Large intestine (tissue), 3 donors: ENCODE measurements around the gene SNTG2. TPM values are rescaled to one million over a fixed set of nuclear protein-coding genes. Genes with fewer than 3 reads are reported as not detected.

Experiments used
- DNase-seq, 2 donors: peaks; one replicate each; pipeline versions ENCODE4 v3.0.0 to v3.0.0-alpha.2; 2013
- H3K27ac ChIP-seq: one replicate; pipeline ENCODE4 v1.5.1; 2013; ENCODE audit warnings: low read length
- H3K27me3 ChIP-seq: 2 replicates; pipeline ENCODE4 v1.6.1; 2013; ENCODE audit warnings: low read length; ENCODE audit not compliant: control insufficient read depth, insufficient read depth
- H3K36me3 ChIP-seq: 2 replicates; pipeline ENCODE4 v1.6.1; 2013; ENCODE audit warnings: low read length; ENCODE audit not compliant: control insufficient read depth, insufficient read depth
- H3K4me1 ChIP-seq: one replicate; pipeline ENCODE4 v1.6.1; 2013; ENCODE audit warnings: low read length; ENCODE audit not compliant: control insufficient read depth, insufficient read depth
- H3K4me3 ChIP-seq: one replicate; pipeline ENCODE4 v1.5.1; 2013; ENCODE audit warnings: low read length
- H3K9me3 ChIP-seq: one replicate; pipeline ENCODE4 v1.6.1; 2013; ENCODE audit warnings: mild to moderate bottlenecking, low read depth, low read length, moderate library complexity; ENCODE audit not compliant: control insufficient read depth
- WGBS: methylation state at CpG from one replicate; pipeline ENCODE4 v1.1.5; 2013; ENCODE audit warnings: low lambda C conversion rate; ENCODE audit not compliant: insufficient coverage; 5-methylcytosine and 5-hydroxymethylcytosine counted together
- polyA plus RNA-seq: library from polyadenylated mRNA; unstranded; fragments of 120-200 nt; gene quantifications from one replicate; pipeline ENCODE4 v1.2.1, GENCODE V29; 2013

Gene SNTG2
- polyA plus RNA-seq, 1 donor: 0.48 TPM

DNA sequence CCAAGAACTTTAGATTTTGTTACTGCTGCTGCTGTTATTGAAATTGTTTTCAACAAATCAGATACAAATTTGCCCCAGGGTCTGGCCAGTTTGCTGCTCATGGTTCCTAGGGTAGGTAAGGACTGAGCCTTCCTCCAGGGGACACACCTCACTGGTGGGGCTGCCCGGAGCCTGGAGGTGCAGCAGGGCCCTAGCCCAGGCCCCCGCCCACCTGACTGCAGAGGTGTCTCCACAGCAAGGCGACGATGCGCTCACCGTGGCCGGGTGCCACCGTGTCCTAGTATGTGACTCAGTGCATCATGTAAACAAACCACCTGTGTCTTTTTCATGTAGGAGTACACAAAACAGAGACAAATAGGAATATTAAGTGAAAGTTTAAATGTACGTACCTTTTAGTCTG is 309.1 kb downstream of the SNTG2 start:
- H3K4me3 ChIP-seq: no peak overlapping the region
- no peaks in the 10 kb centered on the region for H3K36me3 ChIP-seq
- no peaks in the 10 kb centered on the region for H3K4me1 ChIP-seq
- H3K9me3 ChIP-seq: no peaks in the 10 kb centered on the region
- no peaks in the 10 kb centered on the region for H3K27me3 ChIP-seq
- no CpG with 5 or more reads among the region's 9 CpGs for WGBS
- H3K27ac ChIP-seq: no peak overlapping the region
- DNase-seq: no peak

- WGBS: 100% methylated on average over 2 of the region's 29 CpGs
Observed at GRCh38 chr2:1262609-1263008, 312.0 kb downstream of the SNTG2 start.

DNA sequence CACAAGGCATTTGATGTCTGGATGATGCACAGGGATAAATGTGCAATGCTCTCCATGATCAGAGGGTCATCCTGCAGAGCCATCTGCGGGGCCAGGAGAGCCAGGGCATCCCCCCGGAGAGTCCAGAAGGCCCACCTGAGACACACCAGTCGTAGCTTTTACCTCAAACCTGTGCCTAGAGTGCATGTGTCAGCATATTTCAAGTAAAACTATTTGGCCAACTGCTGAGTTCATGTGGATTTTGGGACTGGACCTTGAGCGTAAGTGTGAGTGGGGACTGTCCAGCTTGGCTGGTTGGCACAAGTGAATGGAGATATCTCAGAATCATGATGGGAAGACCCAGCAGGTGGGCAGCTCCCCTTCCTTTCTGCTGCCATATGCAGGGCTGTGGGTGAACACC is 314.8 kb downstream of the SNTG2 start:
- H3K9me3 ChIP-seq: no peaks in the 10 kb centered on the region
- no peak overlapping the region for H3K27ac ChIP-seq
- no peaks in the 10 kb centered on the region for H3K36me3 ChIP-seq
- no peaks in the 10 kb centered on the region for H3K4me1 ChIP-seq
- no CpG with 5 or more reads among the region's 4 CpGs for WGBS
- no peak overlapping the region for H3K4me3 ChIP-seq
- H3K27me3 ChIP-seq: no peaks in the 10 kb centered on the region
- no peak for DNase-seq

More at GRCh38 chr2:1262609-1263008, 312.0 kb downstream of the SNTG2 start:
- Histone ChIP-seq H3K27ac (no peak overlapping the region), H3K36me3 (no peaks in the 10 kb centered on the region), H3K4me1 (no peaks in the 10 kb centered on the region), H3K27me3 (no peaks in the 10 kb centered on the region), H3K4me3 (no peak overlapping the region), H3K9me3 (no peaks in the 10 kb centered on the region)
- DNase-seq: no peak

DNA sequence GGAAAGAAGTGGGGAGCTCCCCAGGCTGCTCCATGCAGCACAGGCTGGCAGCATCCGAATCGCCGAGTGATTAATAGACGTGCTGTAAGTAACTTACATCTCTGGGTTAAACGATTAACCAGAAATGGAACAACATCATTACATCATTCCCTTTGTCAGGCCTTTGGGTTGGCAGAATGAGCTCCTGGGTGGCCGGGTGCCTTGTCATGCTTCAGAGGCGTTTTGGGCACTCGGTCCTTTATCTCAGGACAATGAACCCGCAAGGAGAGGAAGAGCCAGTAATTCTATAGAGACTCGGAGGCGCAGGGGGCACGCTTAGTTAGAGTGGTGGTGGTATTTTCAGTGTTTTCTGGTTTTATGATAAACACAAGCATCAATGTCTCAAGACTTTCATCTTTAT is 315.7 kb downstream of the SNTG2 start:
- H3K4me3 ChIP-seq: no peak overlapping the region
- H3K9me3 ChIP-seq: no peaks in the 10 kb centered on the region
- 67% methylated on average over 3 of the region's 12 CpGs for WGBS
- no peaks in the 10 kb centered on the region for H3K27me3 ChIP-seq
- H3K4me1 ChIP-seq: no peaks in the 10 kb centered on the region
- no peak overlapping the region for H3K27ac ChIP-seq
- no peak for DNase-seq
- no peaks in the 10 kb centered on the region for H3K36me3 ChIP-seq

DNA sequence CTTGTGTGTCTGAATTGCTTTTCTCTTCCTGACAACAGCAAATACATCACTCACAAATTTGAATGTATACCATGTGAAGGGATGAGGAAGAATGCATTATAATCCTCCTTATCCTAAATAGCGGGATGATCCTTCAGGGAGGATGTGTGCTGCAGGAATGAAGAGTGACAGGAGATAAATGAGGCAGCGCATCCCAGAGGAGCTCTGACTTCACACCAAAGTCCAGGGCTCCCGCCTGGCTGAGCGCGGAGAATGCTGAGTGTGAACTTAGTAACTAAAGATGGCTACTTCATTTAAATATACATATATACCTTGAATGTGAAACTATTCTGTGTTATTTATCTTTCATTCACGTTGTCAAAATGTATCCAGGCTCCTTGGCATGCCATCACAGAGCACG is 317.4 kb downstream of the SNTG2 start:
- Histone ChIP-seq H3K27ac (no peak overlapping the region), H3K4me3 (no peak overlapping the region), H3K9me3 (peaks cover 2% of the 10 kb centered on the region), H3K36me3 (no peaks in the 10 kb centered on the region), H3K4me1 (no peaks in the 10 kb centered on the region), H3K27me3 (no peaks in the 10 kb centered on the region)
- WGBS: no CpG with 5 or more reads among the region's 7 CpGs
- no peak for DNase-seq

GRCh38 chr2:1269812-1270211 is 319.2 kb downstream of the SNTG2 start:
- Histone ChIP-seq H3K4me3 (no peak overlapping the region), H3K27me3 (no peaks in the 10 kb centered on the region), H3K27ac (no peak overlapping the region), H3K4me1 (no peaks in the 10 kb centered on the region), H3K9me3 (peaks cover 4% of the 10 kb centered on the region), H3K36me3 (no peaks in the 10 kb centered on the region)
- WGBS: no CpG with 5 or more reads among the region's 8 CpGs
- DNase-seq: no peak

GRCh38 chr2:1272835-1273234 is 322.2 kb downstream of the SNTG2 start:
- Histone ChIP-seq H3K27me3 (no peaks in the 10 kb centered on the region), H3K27ac (no peak overlapping the region), H3K4me3 (no peak overlapping the region), H3K9me3 (peaks cover 4% of the 10 kb centered on the region), H3K36me3 (no peaks in the 10 kb centered on the region), H3K4me1 (no peaks in the 10 kb centered on the region)
- DNase-seq: no peak
- no CpG with 5 or more reads among the region's 18 CpGs for WGBS

DNA sequence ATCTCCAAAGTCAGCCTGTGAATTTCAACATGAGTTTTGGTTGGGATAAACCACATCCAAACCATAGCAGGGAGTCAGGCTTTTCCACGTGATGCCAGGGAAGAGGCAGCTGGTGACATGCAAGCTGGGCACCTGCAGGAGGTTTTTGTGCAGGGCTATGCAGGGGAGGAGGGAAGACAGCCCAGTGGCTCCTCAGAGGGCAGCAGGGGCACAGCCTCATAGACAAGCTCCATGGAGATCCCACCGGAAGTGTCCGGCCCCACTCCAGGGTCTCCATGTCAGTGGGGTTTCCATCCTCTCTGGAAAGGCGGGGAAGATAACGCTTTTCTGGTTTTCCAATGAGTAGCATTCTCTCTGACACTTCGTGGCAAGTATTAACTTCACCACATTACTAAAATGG is 327.0 kb downstream of the SNTG2 start:
- Histone ChIP-seq H3K36me3 (no peaks in the 10 kb centered on the region), H3K4me1 (no peaks in the 10 kb centered on the region), H3K27me3 (no peaks in the 10 kb centered on the region), H3K9me3 (peaks cover 14% of the 10 kb centered on the region), H3K27ac (no peak overlapping the region), H3K4me3 (no peak overlapping the region)
- DNase-seq: no peak
- WGBS: no CpG with 5 or more reads among the region's 6 CpGs

DNA sequence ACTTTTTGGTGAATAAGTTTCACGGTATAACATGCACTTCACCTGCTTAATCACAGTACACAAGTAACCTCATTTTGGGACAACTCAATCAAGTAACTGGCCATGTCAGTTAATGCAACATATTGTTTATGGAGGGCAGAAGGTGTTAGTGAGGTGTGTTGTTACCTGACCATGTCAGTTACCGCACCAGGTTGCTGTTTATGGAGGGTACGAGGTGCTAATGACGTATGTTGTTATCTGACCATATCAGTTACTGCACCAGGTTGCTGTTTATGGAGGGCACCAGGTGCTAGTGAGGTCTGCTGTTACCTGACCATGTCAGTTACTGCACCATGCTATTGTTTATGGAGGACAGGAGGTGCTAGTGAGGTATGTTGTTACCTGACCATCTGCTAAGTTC is 327.5 kb downstream of the SNTG2 start:
- DNase-seq: no peak
- Histone ChIP-seq H3K4me3 (no peak overlapping the region), H3K27me3 (no peaks in the 10 kb centered on the region), H3K4me1 (no peaks in the 10 kb centered on the region), H3K27ac (no peak overlapping the region), H3K36me3 (no peaks in the 10 kb centered on the region), H3K9me3 (peaks cover 12% of the 10 kb centered on the region)
- WGBS: no CpG with 5 or more reads among the region's 4 CpGs

GRCh38 chr2:1278861-1279260 is 328.2 kb downstream of the SNTG2 start:
- H3K9me3 ChIP-seq: peaks cover 12% of the 10 kb centered on the region
- no peak overlapping the region for H3K27ac ChIP-seq
- no peaks in the 10 kb centered on the region for H3K4me1 ChIP-seq
- DNase-seq: no peak
- H3K27me3 ChIP-seq: no peaks in the 10 kb centered on the region
- WGBS: 90% methylated on average over 4 of the region's 27 CpGs
- no peaks in the 10 kb centered on the region for H3K36me3 ChIP-seq
- no peak overlapping the region for H3K4me3 ChIP-seq

DNA sequence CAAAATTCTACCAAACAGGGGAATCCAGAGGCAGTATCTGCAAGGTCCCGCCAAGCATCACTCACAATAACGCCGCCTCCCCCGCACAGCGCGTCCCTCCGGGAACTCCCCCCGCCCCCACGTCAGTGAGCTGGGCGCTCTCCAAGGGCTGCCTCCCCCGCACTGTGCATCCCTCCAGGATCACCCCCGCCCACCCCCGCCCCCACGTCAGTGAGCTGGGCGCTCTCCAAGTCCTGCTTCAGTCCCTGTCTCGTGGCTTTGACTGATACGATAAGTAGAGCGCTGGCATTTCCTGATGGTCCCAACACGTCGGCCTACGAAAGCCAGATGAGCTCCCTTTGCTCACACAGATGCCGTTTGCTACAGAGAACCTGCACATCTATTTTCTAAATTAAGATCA is 331.9 kb downstream of the SNTG2 start:
- no peak overlapping the region for H3K4me3 ChIP-seq
- H3K4me1 ChIP-seq: no peaks in the 10 kb centered on the region
- H3K27me3 ChIP-seq: no peaks in the 10 kb centered on the region
- no peak overlapping the region for H3K27ac ChIP-seq
- 80% methylated on average over 1 of the region's 22 CpGs for WGBS
- H3K36me3 ChIP-seq: no peaks in the 10 kb centered on the region
- peaks cover 9% of the 10 kb centered on the region for H3K9me3 ChIP-seq
- DNase-seq: no peak
